Dedifferentiated amniotic fluid mesenchymal stem cell (primary cell): Measurements from ENCODE around the gene TMEFF2.

ENCODE experiments used
- DNase-seq: peaks from one replicate; pipeline ENCODE4 v3.0.0-alpha.2; 2016; ENCODE audit errors: extremely low spot score

The TMEFF2 gene

GRCh38 chr2:191899410-191899809 is 295.3 kb downstream of the TMEFF2 start:
- DNase-seq: peak; percentile 90
